ENCODE data around the gene PIGB.

PIGB gene

GRCh38 chr15:55402707-55403106, 83.7 kb downstream of the PIGB start:
- H3K4me1 ChIP-seq (ENCODE audit: control insufficient read depth in 1 of 2, insufficient read depth in 2 of 2, low read length in 2 of 2) = peaks cover 10 to 25% of the 10 kb centered on the region in 2 donors
- no peak overlapping the region for H3K4me3 ChIP-seq (ENCODE audit: low read depth in 1 of 2, low read length in 2 of 2)
- H3K36me3 ChIP-seq (ENCODE audit: control insufficient read depth in 1 of 2, insufficient read depth in 2 of 2, low read length in 2 of 2) = no peaks in the 10 kb centered on the region
- H3K9ac ChIP-seq (ENCODE audit: low read depth in 1 of 2, low read length in 2 of 2) = no peak overlapping the region
- H3K27ac ChIP-seq (ENCODE audit: low read depth, low read length) = no peak overlapping the region
- H3K9me3 ChIP-seq (ENCODE audit: control insufficient read depth in 1 of 2, low read length in 2 of 2) = no peaks in the 10 kb centered on the region
- no peaks in the 10 kb centered on the region for H3K27me3 ChIP-seq (ENCODE audit: control insufficient read depth in 1 of 2, insufficient read depth in 2 of 2, low read length in 2 of 2)

- Histone ChIP-seq H3K27me3 (ENCODE audit: control insufficient read depth in 1 of 2, insufficient read depth in 2 of 2, low read length in 2 of 2) (no peaks in the 10 kb centered on the region), H3K27ac (ENCODE audit: low read depth, low read length) (no peak overlapping the region), H3K4me1 (ENCODE audit: control insufficient read depth in 1 of 2, insufficient read depth in 2 of 2, low read length in 2 of 2) (peaks cover 10 to 25% of the 10 kb centered on the region in 2 donors), H3K36me3 (ENCODE audit: control insufficient read depth in 1 of 2, insufficient read depth in 2 of 2, low read length in 2 of 2) (no peaks in the 10 kb centered on the region), H3K4me3 (ENCODE audit: low read depth in 1 of 2, low read length in 2 of 2) (no peak overlapping the region), H3K9me3 (ENCODE audit: control insufficient read depth in 1 of 2, low read length in 2 of 2) (no peaks in the 10 kb centered on the region), H3K9ac (ENCODE audit: low read depth in 1 of 2, low read length in 2 of 2) (no peak overlapping the region)
These were observed 84.5 kb downstream of the PIGB start for GRCh38 chr15:55403531-55403930.
